ENCODE results near the gene TSR1. TPM values are rescaled to one million over a fixed set of nuclear protein-coding genes. Genes with fewer than 3 reads are reported as not detected.

TSR1 gene
- total and polyA plus RNA-seq, 7 experiments from 2014 or later = 13.1 to 42.8 (median 28.4) TPM

GRCh38 chr17:2335726-2336214 is 487 bp downstream of the TSR1 start:
- H3K4me1 Mint-ChIP-seq = peaks cover 8 to 35% (median 30%) of the 10 kb centered on the region in 7 donors
- H3K4me3 ChIP-seq (ENCODE audit: low read length) = peak overlapping the region; percentile 99
- peak overlapping the region; percentile 97 to 99 (median 98) for H3K4me3 Mint-ChIP-seq
- ATAC-seq = no peak
- peaks cover 28 to 50% (median 32%) of the 10 kb centered on the region in 3 experiments for H3K36me3 ChIP-seq (ENCODE audit: control insufficient read depth in 2 of 3, insufficient read depth in 3 of 3, low read length in 3 of 3)
- no peaks in the 10 kb centered on the region for H3K27me3 Mint-ChIP-seq
- no peaks in the 10 kb centered on the region for H3K27me3 ChIP-seq (ENCODE audit: control insufficient read depth in 2 of 2, insufficient read depth in 2 of 2, low read length in 2 of 2)
- H3K4me1 ChIP-seq (ENCODE audit: control insufficient read depth in 2 of 2, insufficient read depth in 2 of 2, low read length in 2 of 2) = peaks cover 10 to 13% of the 10 kb centered on the region in 2 donors
- H3K9me3 ChIP-seq (ENCODE audit: control insufficient read depth in 2 of 3, low read length in 3 of 3) = no peaks in the 10 kb centered on the region
- no peak for DNase-seq
- H3K27ac Mint-ChIP-seq = peak overlapping the region; percentile 88 to 98 (median 95)
- no peaks in the 10 kb centered on the region for H3K9me3 Mint-ChIP-seq
- peak overlapping the region; percentile 92 for H3K27ac ChIP-seq (ENCODE audit: low read depth, low read length)
- intact Hi-C loops (cut with micrococcal nuclease) = loop anchor here (1.0 to 5.0 kb wide), 12 partner anchors 18 to 1927 kb away; partner anchors contain the start of genes MNT (in 2 of the 2), SMG6 (in 2 of the 2), SRR (in 2 of the 2) and ANKFY1 (in 1 of the 2)
- CTCF ChIA-PET = interaction anchor here (0.6 to 2.2 kb wide), 9 partner anchors 10 to 80 kb away, joined by 3 to 18 read pairs (median 5); partner anchors contain the start of genes SMG6 and SRR
- POLR2A ChIA-PET = interaction anchor here (0.6 to 2.7 kb wide), 19 partner anchors 8 to 1405 kb away, joined by 3 to 21 read pairs (median 4); partner anchors contain the start of genes SMG6 and SRR
- peaks cover 0 to 19% (median 11%) of the 10 kb centered on the region in 5 donors for H3K36me3 Mint-ChIP-seq

DNA sequence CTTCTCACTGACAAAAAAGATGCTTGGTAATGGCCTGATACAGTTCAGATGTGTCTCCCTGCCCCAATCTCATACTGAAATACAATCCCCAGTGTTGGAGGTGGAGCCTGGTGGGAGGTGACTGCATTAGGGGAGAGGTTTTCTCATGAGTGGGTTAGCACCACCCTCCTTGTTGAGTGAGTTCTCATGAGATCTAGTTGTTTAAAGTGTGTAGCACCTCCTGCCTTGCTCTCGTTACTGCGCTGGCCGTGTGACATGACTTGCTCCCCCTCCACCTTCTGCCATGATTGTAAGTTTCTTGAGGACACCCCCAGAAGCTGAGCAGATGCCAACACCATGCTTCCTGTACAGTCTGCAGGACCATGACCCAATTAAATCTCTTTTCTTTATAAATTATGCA is 5.0 kb downstream of the TSR1 start:
- no peaks in the 10 kb centered on the region for H3K27me3 Mint-ChIP-seq
- H3K4me1 Mint-ChIP-seq = peaks cover 8 to 25% (median 17%) of the 10 kb centered on the region in 7 donors
- peaks cover 6 to 11% of the 10 kb centered on the region in 2 donors for H3K4me1 ChIP-seq (ENCODE audit: control insufficient read depth in 2 of 2, insufficient read depth in 2 of 2, low read length in 2 of 2)
- intact Hi-C loops (cut with micrococcal nuclease) = no loop called here
- no peaks in the 10 kb centered on the region for H3K9me3 ChIP-seq (ENCODE audit: control insufficient read depth in 2 of 3, low read length in 3 of 3)
- H3K4me3 Mint-ChIP-seq = no peak overlapping the region
- peaks cover 6 to 32% (median 24%) of the 10 kb centered on the region in 5 donors for H3K36me3 Mint-ChIP-seq
- ChIA-PET CTCF (interaction anchor here (1.4 kb wide), 1 partner anchor 51 kb away, joined by 5 read pairs; no protein-coding TSS in a partner anchor), POLR2A (interaction anchor here (1.0 kb wide), 1 partner anchor 12 kb away, joined by 4 read pairs; no protein-coding TSS in a partner anchor)
- H3K27ac Mint-ChIP-seq = no peak overlapping the region
- ATAC-seq (no peak), DNase-seq (no peak)
- H3K9me3 Mint-ChIP-seq = no peaks in the 10 kb centered on the region
- no peak overlapping the region for H3K27ac ChIP-seq (ENCODE audit: low read depth, low read length)
- peaks cover 36 to 82% (median 44%) of the 10 kb centered on the region in 3 experiments for H3K36me3 ChIP-seq (ENCODE audit: control insufficient read depth in 2 of 3, insufficient read depth in 3 of 3, low read length in 3 of 3)
- no peaks in the 10 kb centered on the region for H3K27me3 ChIP-seq (ENCODE audit: control insufficient read depth in 2 of 2, insufficient read depth in 2 of 2, low read length in 2 of 2)
- H3K4me3 ChIP-seq (ENCODE audit: low read length) = no peak overlapping the region

- intact Hi-C loops (cut with micrococcal nuclease) = no loop called here
- CTCF ChIA-PET = no interaction called here
- Mint-ChIP-seq H3K9me3 (no peaks in the 10 kb centered on the region), H3K27me3 (no peaks in the 10 kb centered on the region), H3K4me1 (peaks cover 0 to 8% (median under 1%) of the 10 kb centered on the region in 7 donors), H3K4me3 (no peak overlapping the region), H3K36me3 (peaks cover 5 to 49% (median 32%) of the 10 kb centered on the region in 5 donors), H3K27ac (no peak overlapping the region)
- no peak for DNase-seq
- Histone ChIP-seq H3K27me3 (ENCODE audit: control insufficient read depth in 2 of 2, insufficient read depth in 2 of 2, low read length in 2 of 2) (no peaks in the 10 kb centered on the region), H3K27ac (ENCODE audit: low read depth, low read length) (no peak overlapping the region), H3K9me3 (ENCODE audit: control insufficient read depth in 2 of 3, low read length in 3 of 3) (no peaks in the 10 kb centered on the region), H3K36me3 (ENCODE audit: control insufficient read depth in 2 of 3, insufficient read depth in 3 of 3, low read length in 3 of 3) (peaks cover 16 to 62% (median 22%) of the 10 kb centered on the region in 3 experiments), H3K4me1 (ENCODE audit: control insufficient read depth in 2 of 2, insufficient read depth in 2 of 2, low read length in 2 of 2) (no peaks in the 10 kb centered on the region), H3K4me3 (ENCODE audit: low read length) (no peak overlapping the region)
- ATAC-seq = no peak
- POLR2A ChIA-PET = interaction anchor here (0.6 kb wide), 2 partner anchors 12 to 13 kb away, joined by 3 read pairs; partner anchors contain the start of gene TSR1
Observed at GRCh38 chr17:2323629-2324314, 12.5 kb downstream of the TSR1 start.

- ATAC-seq (no peak), DNase-seq (no peak)
- no peak overlapping the region for H3K4me3 ChIP-seq (ENCODE audit: low read length)
- peaks cover 5 to 46% (median 29%) of the 10 kb centered on the region in 5 donors for H3K36me3 Mint-ChIP-seq
- H3K4me1 Mint-ChIP-seq = peaks cover 0 to 8% (median 0%) of the 10 kb centered on the region in 7 donors
- H3K27me3 ChIP-seq (ENCODE audit: control insufficient read depth in 2 of 2, insufficient read depth in 2 of 2, low read length in 2 of 2) = no peaks in the 10 kb centered on the region
- H3K9me3 ChIP-seq (ENCODE audit: control insufficient read depth in 2 of 3, low read length in 3 of 3) = no peaks in the 10 kb centered on the region
- no peaks in the 10 kb centered on the region for H3K27me3 Mint-ChIP-seq
- CTCF ChIA-PET = no interaction called here
- H3K4me1 ChIP-seq (ENCODE audit: control insufficient read depth in 2 of 2, insufficient read depth in 2 of 2, low read length in 2 of 2) = no peaks in the 10 kb centered on the region
- no peaks in the 10 kb centered on the region for H3K9me3 Mint-ChIP-seq
- H3K27ac ChIP-seq (ENCODE audit: low read depth, low read length) = no peak overlapping the region
- POLR2A ChIA-PET = interaction anchor here (0.6 to 0.9 kb wide), 3 partner anchors 26 to 655 kb away, joined by 3 to 4 read pairs (median 3); no protein-coding TSS in a partner anchor
- H3K36me3 ChIP-seq (ENCODE audit: control insufficient read depth in 2 of 3, insufficient read depth in 3 of 3, low read length in 3 of 3) = peaks cover 10 to 43% (median 22%) of the 10 kb centered on the region in 3 experiments
- H3K4me3 Mint-ChIP-seq = no peak overlapping the region
- intact Hi-C loops (cut with micrococcal nuclease) = no loop called here
- H3K27ac Mint-ChIP-seq = no peak overlapping the region
Observed at GRCh38 chr17:2321399-2321798, 14.9 kb downstream of the TSR1 start.

GRCh38 chr17:2319051-2319450 is 17.2 kb downstream of the TSR1 start:
- H3K4me1 Mint-ChIP-seq = peaks cover 0 to 8% (median 0%) of the 10 kb centered on the region in 7 donors
- Histone ChIP-seq H3K27ac (ENCODE audit: low read depth, low read length) (no peak overlapping the region), H3K4me3 (ENCODE audit: low read length) (no peak overlapping the region), H3K36me3 (ENCODE audit: control insufficient read depth in 2 of 3, insufficient read depth in 3 of 3, low read length in 3 of 3) (peaks cover 4 to 21% (median 9%) of the 10 kb centered on the region in 3 experiments), H3K9me3 (ENCODE audit: control insufficient read depth in 2 of 3, low read length in 3 of 3) (no peaks in the 10 kb centered on the region), H3K4me1 (ENCODE audit: control insufficient read depth in 2 of 2, insufficient read depth in 2 of 2, low read length in 2 of 2) (no peaks in the 10 kb centered on the region), H3K27me3 (ENCODE audit: control insufficient read depth in 2 of 2, insufficient read depth in 2 of 2, low read length in 2 of 2) (no peaks in the 10 kb centered on the region)
- no peaks in the 10 kb centered on the region for H3K9me3 Mint-ChIP-seq
- ATAC-seq (no peak), DNase-seq (no peak)
- no peak overlapping the region for H3K27ac Mint-ChIP-seq
- intact Hi-C loops (cut with micrococcal nuclease) = no loop called here
- CTCF ChIA-PET = no interaction called here
- no peak overlapping the region for H3K4me3 Mint-ChIP-seq
- POLR2A ChIA-PET = interaction anchor here (0.7 to 1.3 kb wide), 2 partner anchors 17 to 153 kb away, joined by 3 to 4 read pairs; partner anchors contain the start of gene TSR1
- peaks cover 5 to 35% (median 14%) of the 10 kb centered on the region in 5 donors for H3K36me3 Mint-ChIP-seq
- no peaks in the 10 kb centered on the region for H3K27me3 Mint-ChIP-seq

DNA sequence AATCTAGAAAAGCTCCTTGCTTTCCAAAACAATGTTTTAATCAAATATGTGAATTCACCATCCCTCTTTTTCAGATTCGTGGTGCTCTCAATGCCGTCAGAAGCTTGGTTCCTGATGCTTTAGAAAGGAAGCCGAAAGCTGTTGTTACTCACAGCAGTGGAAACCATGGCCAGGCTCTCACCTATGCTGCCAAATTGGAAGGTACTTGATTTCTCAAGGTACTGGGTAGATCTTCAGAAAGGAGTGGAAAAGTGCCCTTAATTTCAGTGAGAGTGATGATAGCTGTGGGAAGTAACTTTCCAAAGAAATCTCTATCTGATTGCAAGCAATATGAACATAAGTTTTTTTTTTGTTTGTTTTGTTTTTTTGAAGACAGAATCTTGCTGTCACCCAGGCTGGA is 18.5 kb downstream of the TSR1 start:
- Histone ChIP-seq H3K36me3 (ENCODE audit: control insufficient read depth in 2 of 3, insufficient read depth in 3 of 3, low read length in 3 of 3) (peaks cover 0 to 9% (median 0%) of the 10 kb centered on the region in 3 experiments), H3K9me3 (ENCODE audit: control insufficient read depth in 2 of 3, low read length in 3 of 3) (no peaks in the 10 kb centered on the region), H3K27me3 (ENCODE audit: control insufficient read depth in 2 of 2, insufficient read depth in 2 of 2, low read length in 2 of 2) (no peaks in the 10 kb centered on the region), H3K27ac (ENCODE audit: low read depth, low read length) (no peak overlapping the region), H3K4me3 (ENCODE audit: low read length) (no peak overlapping the region), H3K4me1 (ENCODE audit: control insufficient read depth in 2 of 2, insufficient read depth in 2 of 2, low read length in 2 of 2) (no peaks in the 10 kb centered on the region)
- POLR2A ChIA-PET = interaction anchor here (1.2 kb wide), 1 partner anchor 10 kb away, joined by 4 read pairs; no protein-coding TSS in a partner anchor
- intact Hi-C loops (cut with micrococcal nuclease) = no loop called here
- Mint-ChIP-seq H3K4me3 (no peak overlapping the region), H3K9me3 (no peaks in the 10 kb centered on the region), H3K27ac (no peak overlapping the region), H3K36me3 (peaks cover 5 to 22% (median 10%) of the 10 kb centered on the region in 5 donors), H3K4me1 (peaks cover 0 to 8% (median 0%) of the 10 kb centered on the region in 7 donors), H3K27me3 (no peaks in the 10 kb centered on the region)
- CTCF ChIA-PET = interaction anchor here (0.6 kb wide), 1 partner anchor 223 kb away, joined by 5 read pairs; no protein-coding TSS in a partner anchor
- ATAC-seq = no peak
- DNase-seq = no peak

Data from naive thymus-derived CD4-positive, alpha-beta T cell (primary cell).